ENCODE data around the gene CACNA1C. TPM values are rescaled to one million over a fixed set of nuclear protein-coding genes. Genes with fewer than 3 reads are reported as not detected.
A peak's percentile ranks its signal among the peaks of the same experiment; 100 is the strongest.

The CACNA1C gene
- 171 TPM for total RNA-seq
- long read RNA-seq, partial matches to known transcripts, result 43 of 54 reads
- long read RNA-seq, other reads (novel, unspliced or antisense), result 11 of 54 reads

- intact Hi-C loops (cut with DNase I), result loop anchor here (1.0 to 5.0 kb wide), 2 partner anchors 81 to 221 kb away; no protein-coding TSS in a partner anchor
- DNase-seq (ENCODE audit: missing footprints), result peak; percentile 75
- peak; percentile 80 for ATAC-seq
These were observed at the start of gene CACNA1C for GRCh38 chr12:2052826-2053678. Gene CACNA1C (plus strand): TSS chr12:2052987. CDS start chr12:2053563, 576 bp downstream.

- ATAC-seq (peak; percentile 9), DNase-seq (ENCODE audit: missing footprints) (no peak)
- intact Hi-C loops (cut with DNase I), result no loop called here
These were observed 49.1 kb upstream of the CACNA1C start for GRCh38 chr12:2003676-2004112.

- peak; percentile 97 for DNase-seq (ENCODE audit: missing footprints)
- intact Hi-C loops (cut with DNase I), result no loop called here
- peak; percentile 99 for ATAC-seq
These were observed 48.5 kb upstream of the CACNA1C start, which contains the start of gene DCP1B for GRCh38 chr12:2004113-2004929. Gene DCP1B (minus strand): TSS chr12:2004457. CDS start chr12:2004431, 26 bp downstream.

- DNase-seq (ENCODE audit: missing footprints), result no peak
- intact Hi-C loops (cut with DNase I), result no loop called here
- no peak for ATAC-seq
These were observed 44.1 kb upstream of the CACNA1C start for GRCh38 chr12:2008677-2009076.

GRCh38 chr12:2009623-2010022 lies 43.2 kb upstream of the CACNA1C start:
- ATAC-seq, result no peak

GRCh38 chr12:2011643-2012607 lies 40.9 kb upstream of the CACNA1C start:
- ATAC-seq (no peak), DNase-seq (ENCODE audit: missing footprints) (no peak)
- intact Hi-C loops (cut with DNase I), result no loop called here

More at GRCh38 chr12:2009623-2010022, 43.2 kb upstream of the CACNA1C start:
- DNase-seq (ENCODE audit: missing footprints), result no peak
- intact Hi-C loops (cut with DNase I), result no loop called here

GRCh38 chr12:2013086-2013485 lies 39.7 kb upstream of the CACNA1C start:
- DNase-seq (ENCODE audit: missing footprints) (no peak), ATAC-seq (no peak)
- intact Hi-C loops (cut with DNase I), result no loop called here

- ATAC-seq (peak; percentile 68), DNase-seq (ENCODE audit: missing footprints) (peak; percentile 74)
- intact Hi-C loops (cut with DNase I), result no loop called here
These were observed 39.1 kb upstream of the CACNA1C start for GRCh38 chr12:2013527-2014223.

- intact Hi-C loops (cut with DNase I), result no loop called here
- no peak for DNase-seq (ENCODE audit: missing footprints)
- ATAC-seq, result no peak
These were observed 38.6 kb upstream of the CACNA1C start for GRCh38 chr12:2014231-2014630.

GRCh38 chr12:2016862-2017545 lies 35.8 kb upstream of the CACNA1C start:
- ATAC-seq, result no peak
- intact Hi-C loops (cut with DNase I), result loop anchor here (5.0 kb wide), 1 partner anchor 45 kb away; no protein-coding TSS in a partner anchor
- no peak for DNase-seq (ENCODE audit: missing footprints)

- no peak for DNase-seq (ENCODE audit: missing footprints)
- intact Hi-C loops (cut with DNase I), result loop anchor here (5.0 kb wide), 1 partner anchor 45 kb away; no protein-coding TSS in a partner anchor
- ATAC-seq, result no peak
These were observed 35.0 kb upstream of the CACNA1C start for GRCh38 chr12:2017546-2018337.

GRCh38 chr12:2018391-2018790 lies 34.4 kb upstream of the CACNA1C start:
- intact Hi-C loops (cut with DNase I), result loop anchor here (5.0 kb wide), 1 partner anchor 46 kb away; no protein-coding TSS in a partner anchor
- ATAC-seq, result no peak
- DNase-seq (ENCODE audit: missing footprints), result no peak

GRCh38 chr12:2019126-2019525 lies 33.7 kb upstream of the CACNA1C start:
- intact Hi-C loops (cut with DNase I), result loop anchor here (5.0 kb wide), 1 partner anchor 47 kb away; no protein-coding TSS in a partner anchor
- no peak for DNase-seq (ENCODE audit: missing footprints)
- no peak for ATAC-seq

- intact Hi-C loops (cut with DNase I), result no loop called here
- DNase-seq (ENCODE audit: missing footprints), result no peak
- ATAC-seq, result no peak
These were observed 32.3 kb upstream of the CACNA1C start for GRCh38 chr12:2020511-2020910.

- intact Hi-C loops (cut with DNase I), result no loop called here
- ATAC-seq (no peak), DNase-seq (ENCODE audit: missing footprints) (no peak)
These were observed 29.4 kb upstream of the CACNA1C start for GRCh38 chr12:2023365-2023764.

- intact Hi-C loops (cut with DNase I), result no loop called here
These were observed 25.4 kb upstream of the CACNA1C start for GRCh38 chr12:2027351-2027750.

More at GRCh38 chr12:2027351-2027750, 25.4 kb upstream of the CACNA1C start:
- DNase-seq (ENCODE audit: missing footprints), result no peak
- no peak for ATAC-seq
